Right lobe of liver (tissue), 4 donors: ENCODE results near the gene FER.

Experiments used
- CTCF ChIP-seq, 4 donors: fragments of 200-600 bp in 3 of 4; fragments of 450-650 bp in 1 of 4; IDR thresholded peaks; one replicate each; pipeline versions ENCODE4 v1.5.1 to v1.8.0; 2016 to 2022; ENCODE audit warnings: antibody characterized with exemption in 4 of 4, mild to moderate bottlenecking in 2 of 4
- POLR2A ChIP-seq: fragments of 450-650 bp; IDR thresholded peaks from one replicate; pipeline ENCODE4 v1.6.1; 2017; ENCODE audit warnings: antibody characterized with exemption, mild to moderate bottlenecking
- donor health status: DM: no; HTN: no; CAD: no.
- donor health status: DM: no; HTN: no; CAD: no.
- donor health status: DM: no; HTN: yes; CAD: no.

GRCh38 chr5:108919591-108920326, 172.1 kb downstream of the FER start:
- TF ChIP-seq CTCF (IDR thresholded peaks at IDR 0.05): peak; percentile 30 to 53 (median 50)
- no peak for TF ChIP-seq POLR2A
